Activated CD4-positive, alpha-beta memory T cell treated with anti-CD3 and anti-CD28 coated beads, Interleukin-2, amount 10 ng/mL, durations not matched to agents 7 days and 5 days (primary cell): ENCODE measurements around the gene OR10G6. TPM values are rescaled to one million over a fixed set of nuclear protein-coding genes. Genes with fewer than 3 reads are reported as not detected.
"Not testable (repeated sequence)": the region's sequence is repeated elsewhere in the genome, so short reads cannot be mapped to it uniquely, and the experiment has no call there.

ENCODE experiments used
- CTCF ChIA-PET: fragments of 350-600 bp; sonication (Branson Sonifier 250); formaldehyde crosslinking; loops from one replicate; lab custom pipeline; 2021; ENCODE audit warnings: antibody characterized with exemption, inconsistent platforms; lab: Charles Lee
- POLR2A ChIA-PET: fragments of 350-600 bp; sonication (Branson Sonifier 250); formaldehyde crosslinking; loops from one replicate; lab custom pipeline; 2021; ENCODE audit warnings: antibody characterized with exemption; lab: Charles Lee
- DNase-seq: peaks from one replicate; pipeline ENCODE4 v3.0.0-alpha.2; 2020
- H3K27ac Mint-ChIP-seq: one replicate; pipeline ENCODE4 v1.8.0; 2021; ENCODE audit warnings: mild to moderate bottlenecking, mixed read lengths
- H3K27me3 Mint-ChIP-seq: one replicate; pipeline ENCODE4 v1.8.0; 2021; ENCODE audit warnings: mixed read lengths
- H3K36me3 Mint-ChIP-seq: one replicate; pipeline ENCODE4 v1.8.0; 2021; ENCODE audit warnings: low read depth, mixed read lengths
- H3K4me1 Mint-ChIP-seq: one replicate; pipeline ENCODE4 v1.8.0; 2021; ENCODE audit warnings: mixed read lengths
- H3K4me3 Mint-ChIP-seq: one replicate; pipeline ENCODE4 v1.8.0; 2021; ENCODE audit warnings: mild to moderate bottlenecking, mixed read lengths
- H3K9me3 Mint-ChIP-seq: one replicate; pipeline ENCODE4 v1.8.0; 2021; ENCODE audit warnings: mixed read lengths
- total RNA-seq, 2 experiments: library from RNA; stranded (reverse); gene quantifications; one replicate each; pipeline ENCODE4 v1.2.3, GENCODE V29; 2021

OR10G6 gene, protein sequence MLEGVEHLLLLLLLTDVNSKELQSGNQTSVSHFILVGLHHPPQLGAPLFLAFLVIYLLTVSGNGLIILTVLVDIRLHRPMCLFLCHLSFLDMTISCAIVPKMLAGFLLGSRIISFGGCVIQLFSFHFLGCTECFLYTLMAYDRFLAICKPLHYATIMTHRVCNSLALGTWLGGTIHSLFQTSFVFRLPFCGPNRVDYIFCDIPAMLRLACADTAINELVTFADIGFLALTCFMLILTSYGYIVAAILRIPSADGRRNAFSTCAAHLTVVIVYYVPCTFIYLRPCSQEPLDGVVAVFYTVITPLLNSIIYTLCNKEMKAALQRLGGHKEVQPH
- total RNA-seq = not detected

DNA sequence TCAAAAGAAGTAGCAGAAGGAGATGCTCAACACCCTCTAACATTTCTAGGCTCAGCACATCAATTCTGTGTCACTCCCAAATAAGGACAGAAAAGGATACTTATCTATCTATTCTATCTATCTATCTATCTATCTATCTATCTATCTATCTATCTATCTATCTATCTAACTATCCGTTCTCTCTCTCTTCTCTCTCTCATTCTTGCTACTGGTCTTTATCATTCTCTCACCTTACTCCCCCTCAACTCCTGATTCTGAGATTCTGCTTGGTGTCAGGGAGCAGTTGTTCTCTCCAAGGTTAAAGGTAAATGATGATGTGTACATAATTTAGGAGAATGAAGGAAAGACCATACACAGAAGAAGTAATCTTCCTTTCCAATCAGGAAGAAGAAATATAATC, at the start of gene OR10G6:
Gene OR10G6, minus strand, starts transcription at position 43 of the 400 bp plus-strand sequence. Its CDS starts 0 bp downstream, at position 43.
- no peaks in the 10 kb centered on the region for H3K4me1 Mint-ChIP-seq
- ChIA-PET POLR2A (no interaction called here), CTCF (no interaction called here)
- H3K36me3 Mint-ChIP-seq = no peaks in the 10 kb centered on the region
- no peak within 1 kb of the TSS for H3K27ac Mint-ChIP-seq
- H3K9me3 Mint-ChIP-seq = no peaks in the 10 kb centered on the region
- DNase-seq = no peak
- no peaks in the 10 kb centered on the region for H3K27me3 Mint-ChIP-seq
- no peak within 1 kb of the TSS for H3K4me3 Mint-ChIP-seq

DNA sequence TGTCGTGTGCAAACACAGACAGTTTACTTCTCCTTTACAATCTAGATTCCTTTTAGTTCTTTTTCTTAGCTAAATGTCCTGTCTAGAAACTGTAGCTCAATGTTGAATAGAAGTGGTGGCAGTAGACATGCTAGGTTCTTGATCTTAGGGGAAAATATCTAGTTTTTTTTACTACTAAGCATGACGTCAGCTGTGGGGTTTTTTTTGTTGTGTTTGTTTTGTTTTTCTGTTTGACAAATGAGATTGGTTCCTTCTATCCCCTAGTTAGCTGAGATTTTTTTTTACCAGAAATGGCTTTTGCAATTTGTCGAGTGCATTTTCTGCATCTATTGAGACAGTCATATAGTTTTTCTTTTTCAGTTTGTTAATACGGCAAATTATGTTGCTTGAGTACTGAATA, 48.5 kb upstream of the OR10G6 start:
- Mint-ChIP-seq H3K27me3 (no peaks in the 10 kb centered on the region), H3K27ac (no peak overlapping the region), H3K4me3 (no peak overlapping the region), H3K9me3 (no peaks in the 10 kb centered on the region), H3K4me1 (no peaks in the 10 kb centered on the region), H3K36me3 (no peaks in the 10 kb centered on the region)
- DNase-seq = no peak
- POLR2A ChIA-PET = no interaction called here
- CTCF ChIA-PET = no interaction called here

DNA sequence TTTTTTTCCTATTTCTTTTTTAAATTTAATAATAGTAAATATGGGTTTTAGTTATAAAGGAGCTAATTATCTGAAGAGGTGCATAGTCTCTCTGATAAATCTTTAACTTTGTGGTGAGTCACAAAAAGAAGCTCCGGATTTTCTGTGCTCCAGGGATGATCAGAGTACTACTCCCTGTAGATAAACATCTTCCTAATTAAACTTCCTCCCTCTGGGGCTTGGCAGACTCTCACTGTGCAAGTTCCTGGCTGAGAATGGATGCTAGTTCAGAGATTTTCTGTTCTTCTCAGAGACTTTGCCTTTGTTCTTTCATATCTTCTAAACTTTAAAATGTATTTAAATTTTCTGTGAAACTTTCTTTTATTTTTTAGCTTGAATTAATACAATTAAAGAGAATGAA, 46.3 kb upstream of the OR10G6 start, which contains the start of gene OR10G7:
Gene OR10G7, minus strand, starts transcription at position 72 of the 400 bp plus-strand sequence. CDS start 2,324 bp downstream, outside the sequence.
- Mint-ChIP-seq H3K36me3 (no peaks in the 10 kb centered on the region), H3K4me3 (no peak within 1 kb of the TSS), H3K27ac (no peak within 1 kb of the TSS)

DNA sequence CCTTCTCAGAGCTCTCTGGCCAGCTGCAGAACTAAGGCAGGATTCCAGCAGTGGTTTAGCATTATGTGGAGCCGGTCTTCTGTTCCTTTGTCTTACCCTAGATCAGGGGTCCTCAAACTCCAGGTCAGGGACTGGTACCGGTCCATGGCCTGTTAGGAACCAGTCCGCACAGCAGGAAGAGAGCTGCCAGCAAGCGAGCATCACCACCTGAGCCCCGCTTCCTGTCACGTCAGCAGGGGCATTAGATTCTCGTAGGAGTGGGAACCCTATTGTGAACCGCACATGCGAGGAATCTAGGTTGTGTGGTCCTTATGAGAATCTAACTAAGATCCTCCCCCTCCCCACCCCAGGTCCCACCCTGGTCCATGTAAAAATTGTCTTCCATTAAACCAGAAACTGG, 44.6 kb upstream of the OR10G6 start:
- ChIA-PET POLR2A (no interaction called here), CTCF (no interaction called here)
- Mint-ChIP-seq H3K27me3 (no peaks in the 10 kb centered on the region), H3K4me1 (no peaks in the 10 kb centered on the region), H3K9me3 (no peaks in the 10 kb centered on the region), H3K4me3 (no peak overlapping the region), H3K27ac (no peak overlapping the region), H3K36me3 (no peaks in the 10 kb centered on the region)
- no peak for DNase-seq

More for the DNA sequence above, 46.3 kb upstream of the OR10G6 start, which contains the start of gene OR10G7:
- DNase-seq = no peak
- POLR2A ChIA-PET = no interaction called here
- CTCF ChIA-PET = no interaction called here
- H3K4me1 Mint-ChIP-seq = no peaks in the 10 kb centered on the region
- H3K9me3 Mint-ChIP-seq = no peaks in the 10 kb centered on the region
- no peaks in the 10 kb centered on the region for H3K27me3 Mint-ChIP-seq

DNA sequence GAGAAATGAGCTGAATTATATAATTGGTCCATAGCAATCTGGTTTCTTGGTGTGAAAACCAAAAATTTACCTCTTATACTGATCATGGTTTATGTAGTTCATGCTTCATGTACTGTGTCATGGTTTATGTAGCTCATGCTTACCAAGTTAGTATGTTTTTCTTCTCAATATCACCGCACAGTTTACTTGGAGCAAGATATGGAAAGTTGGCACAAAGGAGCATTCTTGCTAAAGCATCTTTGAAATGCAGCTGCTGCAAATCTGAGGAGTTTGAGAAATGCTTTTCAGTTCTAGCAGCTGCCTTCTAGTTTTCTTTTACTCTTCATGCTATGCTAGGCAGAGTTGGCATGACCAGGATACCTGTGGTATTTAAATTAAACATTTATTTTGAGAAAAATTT, 41.7 kb upstream of the OR10G6 start:
- POLR2A ChIA-PET = no interaction called here
- Mint-ChIP-seq H3K4me1 (no peaks in the 10 kb centered on the region), H3K27ac (no peak overlapping the region), H3K27me3 (no peaks in the 10 kb centered on the region), H3K4me3 (no peak overlapping the region), H3K36me3 (no peaks in the 10 kb centered on the region), H3K9me3 (no peaks in the 10 kb centered on the region)
- CTCF ChIA-PET = no interaction called here
- no peak for DNase-seq

DNA sequence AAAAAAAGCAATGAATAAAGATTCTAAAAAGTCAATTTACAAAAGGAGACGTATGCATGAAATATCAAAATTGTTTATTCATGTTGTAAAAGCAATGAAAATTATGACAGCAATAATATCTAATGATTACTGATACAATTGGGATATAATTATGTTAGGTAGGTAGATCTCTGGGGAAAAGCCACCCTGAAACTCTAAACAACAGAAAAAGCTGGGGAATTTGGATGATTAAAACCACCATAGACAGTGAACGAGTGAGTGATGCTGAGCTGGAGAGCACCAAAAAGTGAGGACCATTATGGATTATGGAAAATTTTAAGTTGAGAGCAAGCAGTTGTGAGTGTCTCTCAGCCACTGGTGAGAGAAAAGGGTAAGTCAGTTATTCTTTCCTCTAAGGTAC, 31.5 kb upstream of the OR10G6 start, which contains the start of gene OR10G8:
Gene OR10G8, plus strand, starts transcription at position 301 of the 400 bp plus-strand sequence. CDS start 2,825 bp downstream, outside the sequence.
- no peaks in the 10 kb centered on the region for H3K4me1 Mint-ChIP-seq
- H3K36me3 Mint-ChIP-seq = no peaks in the 10 kb centered on the region
- no peak for DNase-seq
- no peaks in the 10 kb centered on the region for H3K9me3 Mint-ChIP-seq
- ChIA-PET POLR2A (no interaction called here), CTCF (no interaction called here)
- no peak within 1 kb of the TSS for H3K27ac Mint-ChIP-seq
- no peaks in the 10 kb centered on the region for H3K27me3 Mint-ChIP-seq
- H3K4me3 Mint-ChIP-seq = no peak within 1 kb of the TSS

DNA sequence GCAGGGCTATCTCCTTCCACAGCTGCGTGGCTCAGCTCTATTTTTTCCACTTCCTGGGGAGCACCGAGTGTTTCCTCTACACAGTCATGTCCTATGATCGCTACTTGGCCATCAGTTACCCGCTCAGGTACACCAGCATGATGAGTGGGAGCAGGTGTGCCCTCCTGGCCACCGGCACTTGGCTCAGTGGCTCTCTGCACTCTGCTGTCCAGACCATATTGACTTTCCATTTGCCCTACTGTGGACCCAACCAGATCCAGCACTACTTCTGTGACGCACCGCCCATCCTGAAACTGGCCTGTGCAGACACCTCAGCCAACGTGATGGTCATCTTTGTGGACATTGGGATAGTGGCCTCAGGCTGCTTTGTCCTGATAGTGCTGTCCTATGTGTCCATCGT, 20.9 kb upstream of the OR10G6 start:
- H3K9me3 Mint-ChIP-seq, H3K4me3 Mint-ChIP-seq, H3K4me1 Mint-ChIP-seq, H3K27me3 Mint-ChIP-seq, POLR2A ChIA-PET, H3K27ac Mint-ChIP-seq, DNase-seq, CTCF ChIA-PET, H3K36me3 Mint-ChIP-seq: not testable (repeated sequence)

DNA sequence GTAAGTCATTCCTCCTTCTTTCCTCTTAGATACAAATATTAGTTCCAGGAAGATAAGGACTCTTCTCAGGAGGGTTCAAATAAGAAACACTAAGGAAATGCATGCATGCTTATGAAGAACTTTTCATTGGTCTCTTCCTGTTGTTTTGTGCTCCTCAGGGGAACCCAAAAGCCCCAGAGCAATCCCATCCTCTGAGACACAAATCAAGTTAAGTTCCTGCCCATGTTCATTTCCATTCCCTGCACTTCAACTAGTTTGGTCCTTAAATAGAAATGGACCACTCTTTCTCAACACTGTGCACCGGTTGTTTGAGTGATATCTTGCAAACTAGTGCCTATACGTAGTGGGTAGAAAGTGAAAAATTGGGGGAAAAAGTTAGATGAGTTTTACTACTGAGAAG, 17.7 kb upstream of the OR10G6 start, which contains the start of gene OR10G4:
Gene OR10G4, plus strand, starts transcription at position 301 of the 400 bp plus-strand sequence. CDS start 2,578 bp downstream, outside the sequence.
- no peak within 1 kb of the TSS for H3K4me3 Mint-ChIP-seq
- no peaks in the 10 kb centered on the region for H3K4me1 Mint-ChIP-seq
- no peak within 1 kb of the TSS for H3K27ac Mint-ChIP-seq
- DNase-seq = no peak
- no peaks in the 10 kb centered on the region for H3K27me3 Mint-ChIP-seq
- no peaks in the 10 kb centered on the region for H3K9me3 Mint-ChIP-seq
- CTCF ChIA-PET = no interaction called here
- H3K36me3 Mint-ChIP-seq = no peaks in the 10 kb centered on the region
- POLR2A ChIA-PET = no interaction called here

DNA sequence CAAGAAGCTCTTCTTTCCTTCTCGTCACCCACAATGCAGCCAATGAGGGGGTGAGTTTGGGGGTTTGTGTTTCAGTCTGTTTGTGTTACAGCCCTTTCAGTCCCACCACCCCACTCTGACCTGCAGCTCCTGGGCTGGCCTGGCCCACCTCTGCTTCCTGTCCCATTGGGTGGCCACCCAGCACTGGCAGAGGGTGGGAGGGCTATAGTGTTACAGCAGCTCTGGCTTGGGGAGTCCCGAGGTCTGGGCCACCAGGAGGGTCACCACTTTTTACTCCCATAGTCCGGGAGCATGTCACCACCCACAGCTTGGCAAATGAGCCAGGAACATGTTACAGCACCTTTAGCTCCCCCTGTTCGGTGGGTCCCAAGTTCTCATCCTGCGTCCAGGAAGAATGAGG, 15.7 kb downstream of the OR10G6 start:
- no peak for DNase-seq
- Mint-ChIP-seq H3K27ac (no peak overlapping the region), H3K36me3 (no peaks in the 10 kb centered on the region), H3K9me3 (peaks cover 2% of the 10 kb centered on the region), H3K4me1 (no peaks in the 10 kb centered on the region), H3K4me3 (no peak overlapping the region), H3K27me3 (no peaks in the 10 kb centered on the region)
- ChIA-PET POLR2A (no interaction called here), CTCF (no interaction called here)

DNA sequence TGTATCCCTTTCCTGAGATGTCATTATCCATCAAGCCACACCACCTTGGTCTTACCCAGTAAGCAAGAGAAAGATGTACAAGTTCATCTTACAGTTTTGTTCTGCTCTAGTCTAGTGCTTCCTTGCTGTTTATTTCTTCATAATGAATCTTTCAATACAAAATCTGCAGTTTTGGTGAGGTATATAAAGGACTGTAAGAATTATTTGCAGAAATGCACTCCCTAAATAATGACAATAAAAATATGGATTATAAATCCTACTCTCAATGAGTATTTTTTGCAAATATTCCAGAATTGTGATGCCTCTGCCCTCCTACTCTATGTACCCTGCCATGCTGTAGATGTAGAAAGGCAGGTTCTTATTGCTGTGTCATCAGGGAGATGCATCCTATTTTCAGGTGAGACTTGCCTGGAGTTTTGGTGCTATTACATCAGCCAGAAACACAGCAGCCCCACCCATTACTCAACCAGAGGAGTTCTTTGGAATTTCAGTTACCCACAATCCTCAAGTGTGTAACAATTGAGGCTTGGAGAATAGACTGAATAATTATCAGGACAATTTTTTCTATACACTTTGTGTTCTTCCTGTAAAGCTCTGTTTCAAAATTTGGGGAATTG, 17.1 kb downstream of the OR10G6 start, which contains the start of gene OR10S1:
Gene OR10S1, minus strand, starts transcription at position 51 of the 617 bp plus-strand sequence. CDS start 117 bp downstream, outside the sequence.
- no peaks in the 10 kb centered on the region for H3K27me3 Mint-ChIP-seq
- H3K27ac Mint-ChIP-seq = no peak within 1 kb of the TSS
- no peaks in the 10 kb centered on the region for H3K36me3 Mint-ChIP-seq
- DNase-seq = no peak
- H3K4me3 Mint-ChIP-seq = no peak within 1 kb of the TSS
- no peaks in the 10 kb centered on the region for H3K4me1 Mint-ChIP-seq
- H3K9me3 Mint-ChIP-seq = no peaks in the 10 kb centered on the region
- ChIA-PET CTCF (no interaction called here), POLR2A (no interaction called here)

DNA sequence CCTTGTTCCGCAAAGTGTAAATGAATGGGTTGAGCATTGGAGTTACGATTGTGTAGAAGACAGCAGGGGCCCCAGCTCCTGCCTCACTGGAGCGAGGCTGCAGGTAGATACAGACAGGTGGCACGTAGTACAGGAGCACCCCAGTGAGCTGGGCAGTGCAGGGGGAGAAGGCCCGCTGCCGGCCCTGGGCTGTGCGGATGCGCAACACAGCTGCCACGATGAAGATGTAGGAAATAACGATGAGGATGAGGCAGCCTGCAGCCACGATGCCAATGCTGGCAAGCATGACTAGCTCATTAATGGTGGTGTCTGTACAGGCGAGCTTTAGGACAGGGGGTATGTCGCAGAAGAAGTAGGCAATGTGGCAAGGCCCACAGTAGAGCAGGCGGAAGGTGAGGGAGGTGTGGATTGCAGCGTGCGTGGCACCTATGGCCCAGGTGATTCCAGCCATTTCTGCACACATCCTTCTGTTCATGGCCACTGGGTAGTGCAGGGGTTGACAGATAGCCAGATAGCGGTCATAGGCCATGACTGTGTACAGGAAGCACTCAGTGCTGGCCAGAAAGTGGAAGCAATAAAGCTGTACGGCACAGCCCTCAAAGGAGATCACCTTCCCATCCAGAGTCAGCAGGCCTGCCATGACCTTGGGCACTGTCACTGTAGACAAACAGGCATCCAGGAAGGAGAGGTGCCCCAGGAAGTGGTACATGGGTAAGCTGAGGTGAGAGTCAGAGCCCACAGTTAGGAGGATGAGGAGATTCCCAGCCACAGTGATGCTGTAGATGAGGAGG, 18.0 kb downstream of the OR10G6 start:
- Mint-ChIP-seq H3K4me1 (no peaks in the 10 kb centered on the region), H3K27ac (no peak overlapping the region), H3K4me3 (no peak overlapping the region), H3K36me3 (no peaks in the 10 kb centered on the region), H3K27me3 (no peaks in the 10 kb centered on the region), H3K9me3 (no peaks in the 10 kb centered on the region)
- no peak for DNase-seq
- POLR2A ChIA-PET = no interaction called here
- CTCF ChIA-PET = no interaction called here

DNA sequence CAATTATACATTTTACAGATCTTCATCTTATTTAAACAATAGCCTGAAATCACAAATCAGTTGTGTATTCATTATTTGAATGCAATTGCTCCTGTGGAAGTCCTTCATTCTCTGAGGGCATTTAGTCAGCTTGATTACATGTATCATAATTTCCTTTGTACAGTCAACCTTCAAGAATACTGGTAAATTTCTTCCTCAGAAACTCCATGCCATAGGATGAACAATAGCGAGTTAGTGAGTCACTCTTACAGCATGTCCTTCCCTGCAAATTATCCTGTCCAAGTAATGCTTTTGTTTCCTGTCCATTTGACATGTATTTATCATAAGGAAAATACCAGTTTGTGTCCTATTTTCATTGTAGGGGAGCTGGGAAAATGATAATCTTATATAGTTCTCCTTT, 21.1 kb downstream of the OR10G6 start:
- H3K4me3 Mint-ChIP-seq = no peak overlapping the region
- H3K36me3 Mint-ChIP-seq = no peaks in the 10 kb centered on the region
- no peaks in the 10 kb centered on the region for H3K27me3 Mint-ChIP-seq
- DNase-seq = no peak
- H3K27ac Mint-ChIP-seq = no peak overlapping the region
- H3K9me3 Mint-ChIP-seq = peaks cover 3% of the 10 kb centered on the region
- ChIA-PET POLR2A (no interaction called here), CTCF (no interaction called here)
- no peaks in the 10 kb centered on the region for H3K4me1 Mint-ChIP-seq

DNA sequence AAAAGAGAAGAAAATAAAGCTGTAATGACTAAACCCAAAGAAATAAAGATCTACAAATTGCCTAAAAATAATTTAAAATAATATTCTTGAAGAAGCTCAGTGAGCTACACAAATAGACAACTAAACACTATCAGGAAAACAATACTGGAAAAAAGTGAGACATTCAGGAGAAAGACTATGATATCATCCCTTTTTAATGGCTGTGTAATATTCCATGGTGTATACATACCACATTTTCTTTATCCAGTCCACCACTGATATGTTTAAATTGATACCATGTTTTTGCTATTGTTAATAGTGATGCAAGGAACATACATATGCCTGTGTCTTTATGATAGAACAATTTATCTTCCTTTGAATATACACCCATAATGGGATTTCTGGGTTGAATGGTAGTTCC, 38.2 kb downstream of the OR10G6 start:
- no peak overlapping the region for H3K27ac Mint-ChIP-seq
- no peak overlapping the region for H3K4me3 Mint-ChIP-seq
- H3K36me3 Mint-ChIP-seq = no peaks in the 10 kb centered on the region
- ChIA-PET CTCF (no interaction called here), POLR2A (no interaction called here)
- no peaks in the 10 kb centered on the region for H3K4me1 Mint-ChIP-seq
- DNase-seq = no peak
- H3K27me3 Mint-ChIP-seq = no peaks in the 10 kb centered on the region
- no peaks in the 10 kb centered on the region for H3K9me3 Mint-ChIP-seq
